GM21447 (cell line): ENCODE data around the gene BEGAIN.

Source experiments
- ATAC-seq: cut with Tn5 transposase; IDR thresholded peaks from one replicate; pipeline ENCODE4 v1.9.1; 2021; ENCODE audit not compliant: unreplicated experiment

The BEGAIN gene

DNA sequence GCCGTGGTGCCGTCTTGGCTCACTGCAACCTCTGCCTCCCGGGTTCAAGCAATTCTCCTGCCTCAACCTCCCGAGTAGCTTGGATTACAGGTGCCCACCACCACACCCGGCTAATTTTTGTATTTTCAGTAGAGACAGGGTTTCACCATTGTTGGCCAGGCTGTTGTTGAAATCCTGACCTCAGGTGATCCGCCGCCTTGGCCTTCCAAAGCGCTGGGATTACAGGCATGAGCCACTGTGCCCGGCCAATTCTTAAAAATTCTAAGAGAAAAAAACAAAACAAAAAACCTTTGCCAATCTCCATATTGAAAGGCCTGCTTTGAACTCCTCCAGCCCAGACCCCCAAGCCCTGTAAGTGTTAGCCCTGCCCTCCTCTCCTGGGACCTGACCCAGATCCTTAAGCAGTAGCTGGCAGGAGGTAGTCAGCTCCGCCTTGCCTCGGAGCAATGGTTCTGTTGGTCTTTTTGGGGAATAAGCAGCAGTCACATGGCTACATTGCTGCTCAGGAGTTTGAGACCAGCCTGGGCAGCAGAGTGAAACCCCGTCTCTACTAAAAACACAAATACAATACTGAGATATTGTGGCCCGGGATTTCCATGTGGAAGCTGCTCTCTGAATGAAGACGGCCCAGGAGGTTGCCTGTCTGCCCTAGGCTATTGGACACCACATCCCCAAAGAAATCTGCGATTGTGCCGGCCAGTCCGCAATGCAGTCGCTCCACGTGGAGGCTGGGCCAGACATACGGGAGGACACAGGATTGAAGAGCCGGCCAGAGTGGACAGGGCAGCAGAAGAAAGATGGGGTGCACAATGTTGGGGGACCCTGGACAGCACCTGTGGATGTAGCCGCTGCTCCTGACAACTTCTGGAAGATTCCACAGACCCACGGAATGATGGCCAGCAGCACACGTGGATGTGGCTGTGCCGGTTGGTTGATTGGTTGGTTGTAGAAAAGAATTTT is 28.8 kb upstream of the BEGAIN start:
- no peak for ATAC-seq

DNA sequence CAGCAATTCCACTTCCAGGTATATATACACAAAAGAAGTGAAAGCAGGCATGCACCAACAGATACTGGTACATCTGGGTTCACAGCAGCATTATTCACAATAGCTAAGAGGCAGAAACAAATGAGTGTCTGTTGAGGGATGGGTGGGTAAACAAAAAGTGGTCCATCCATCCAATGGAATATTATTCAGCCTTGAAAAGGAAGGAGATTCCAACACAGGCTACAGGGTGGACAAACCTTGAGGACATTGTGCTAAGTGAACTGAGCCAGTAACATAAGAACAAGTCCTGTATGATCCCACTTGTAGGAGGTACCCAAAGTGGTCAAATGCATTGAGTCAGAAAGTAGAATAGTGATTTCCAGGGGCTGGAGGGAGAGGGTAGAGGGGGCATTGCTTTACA is 27.6 kb upstream of the BEGAIN start:
- no peak for ATAC-seq

DNA sequence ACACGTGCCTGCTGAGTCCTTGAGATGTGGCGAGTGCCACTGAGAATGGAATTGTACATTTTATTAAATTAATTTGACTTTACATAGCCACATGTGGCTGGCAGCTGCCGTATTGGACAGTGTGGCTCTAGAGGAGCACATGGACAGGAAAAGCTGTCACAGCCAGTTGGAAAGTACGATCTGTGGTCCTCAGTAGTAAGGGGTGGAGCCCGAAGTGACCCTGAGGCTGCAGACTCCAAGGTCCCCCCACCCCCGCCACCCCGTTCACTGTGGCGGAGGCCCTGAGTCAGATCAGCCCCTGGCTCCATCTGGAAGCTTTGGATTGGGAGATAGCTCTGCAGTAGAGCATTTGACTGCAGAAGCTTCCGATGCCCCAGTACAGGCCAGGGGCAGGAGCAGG is 25.8 kb upstream of the BEGAIN start:
- ATAC-seq: no peak

DNA sequence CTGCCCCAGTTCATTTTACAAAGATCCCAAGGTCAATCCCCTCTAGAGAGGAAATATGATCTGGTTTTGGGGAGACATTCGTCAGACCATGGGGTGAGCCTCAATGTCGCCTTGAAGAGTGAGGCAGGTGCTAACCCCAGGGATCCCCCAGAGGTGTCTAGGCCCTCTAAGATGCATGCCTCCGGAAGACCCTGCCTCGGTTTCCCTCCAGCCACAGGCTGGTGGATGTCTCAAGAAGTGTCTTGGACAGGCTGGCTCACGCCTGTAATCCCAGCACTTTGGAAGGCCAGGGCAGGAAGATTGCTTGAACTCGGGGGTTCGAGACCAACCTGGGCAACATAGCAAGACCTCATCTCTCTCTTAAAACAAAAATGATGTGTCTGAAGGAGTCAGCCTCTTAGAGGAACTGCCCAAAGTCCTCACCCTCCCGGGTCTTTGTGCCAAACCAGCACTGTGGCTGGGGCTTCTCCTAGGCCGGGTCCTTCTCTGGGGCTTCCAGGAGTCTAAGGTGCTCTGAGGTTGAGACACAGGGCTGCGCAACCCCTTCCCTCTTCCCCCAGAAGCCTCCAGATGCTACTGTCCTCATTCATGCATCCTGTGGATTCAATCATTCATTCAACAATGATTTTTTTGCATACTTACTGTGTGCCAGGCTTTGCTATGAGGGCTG is 24.7 kb upstream of the BEGAIN start:
- ATAC-seq: no peak

DNA sequence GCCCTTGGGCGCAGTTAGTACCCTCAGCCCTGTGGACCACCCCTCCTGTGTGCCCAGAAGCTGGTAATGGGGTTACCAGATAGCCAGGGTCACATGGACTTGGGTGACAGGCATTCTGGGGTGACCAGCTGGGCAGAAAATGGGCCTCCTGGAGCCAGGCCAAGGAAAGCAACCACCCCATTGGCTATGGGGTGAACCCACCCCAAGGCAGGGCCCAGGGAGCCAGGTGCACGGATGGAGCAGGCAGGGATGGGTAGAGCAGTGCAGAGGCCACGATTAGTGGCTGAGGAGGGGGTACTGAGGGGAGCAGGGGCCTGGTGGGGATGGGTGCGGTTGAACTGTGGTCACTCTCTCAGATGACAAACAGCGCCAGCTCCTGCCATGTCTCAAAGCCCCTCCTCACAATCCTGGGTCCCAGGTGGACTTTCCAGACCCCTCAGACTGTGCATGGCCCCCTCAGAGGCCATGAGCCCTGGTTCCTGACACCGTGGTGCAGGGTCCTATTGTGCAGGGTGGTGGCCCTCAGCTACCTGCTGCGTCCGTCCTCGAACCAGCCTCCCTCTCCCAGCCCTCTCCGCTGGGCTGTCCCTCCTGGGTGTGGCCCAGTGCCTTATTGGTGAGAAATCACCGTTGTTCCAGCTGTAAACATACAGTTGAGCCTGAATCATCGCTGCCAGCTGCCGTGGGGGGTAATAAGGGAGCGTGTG is 23.4 kb upstream of the BEGAIN start:
- no peak for ATAC-seq

DNA sequence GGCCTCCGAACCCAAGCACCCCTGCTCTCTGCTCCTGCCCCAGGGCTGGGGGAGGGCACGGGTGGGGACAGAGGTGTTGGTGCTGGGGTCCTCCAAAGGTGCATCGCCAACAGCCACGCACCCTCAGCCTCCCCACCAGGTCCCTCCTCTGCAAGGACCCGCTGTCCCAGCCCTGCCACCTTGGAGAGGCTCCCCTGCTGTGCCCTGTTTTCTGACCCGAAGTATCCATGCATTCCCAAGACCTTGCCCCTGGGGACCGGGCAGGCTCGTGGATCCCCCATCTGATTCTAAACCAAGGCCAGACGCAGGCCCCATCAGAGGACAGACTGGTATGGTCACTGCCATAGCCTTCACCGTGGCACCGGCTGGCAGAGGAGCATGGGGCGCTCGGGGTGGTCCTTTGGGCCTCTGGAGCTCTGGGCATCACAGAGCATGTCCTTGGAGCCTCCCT is 22.7 kb upstream of the BEGAIN start:
- no peak for ATAC-seq

DNA sequence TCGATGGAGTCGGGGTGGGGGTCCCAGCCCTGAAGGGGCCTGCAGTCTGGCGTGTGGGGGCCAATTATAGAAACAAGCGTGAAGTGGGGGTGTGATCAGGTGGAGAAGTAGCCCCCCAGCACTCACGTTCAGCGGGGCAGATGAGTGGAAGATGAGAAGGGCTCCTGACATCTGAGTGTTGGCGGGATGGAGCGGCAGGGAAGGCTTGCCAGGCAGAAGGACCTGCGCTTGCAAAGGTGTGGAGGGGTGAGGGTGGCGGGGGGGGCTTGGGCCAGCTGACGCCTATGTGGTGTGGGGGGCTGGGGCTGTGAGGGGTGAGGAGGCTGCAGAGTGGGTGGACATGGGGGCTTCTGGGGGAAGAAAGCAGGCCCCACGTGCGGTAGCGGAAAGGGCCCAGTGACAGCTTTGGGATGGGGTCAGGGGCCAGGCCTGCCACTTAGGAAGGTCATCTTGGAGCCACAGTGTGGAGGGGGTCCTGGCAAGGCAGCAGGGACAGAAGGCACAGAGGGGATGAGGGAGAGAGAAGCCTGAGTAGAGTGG is 22.2 kb upstream of the BEGAIN start:
- ATAC-seq: no peak

DNA sequence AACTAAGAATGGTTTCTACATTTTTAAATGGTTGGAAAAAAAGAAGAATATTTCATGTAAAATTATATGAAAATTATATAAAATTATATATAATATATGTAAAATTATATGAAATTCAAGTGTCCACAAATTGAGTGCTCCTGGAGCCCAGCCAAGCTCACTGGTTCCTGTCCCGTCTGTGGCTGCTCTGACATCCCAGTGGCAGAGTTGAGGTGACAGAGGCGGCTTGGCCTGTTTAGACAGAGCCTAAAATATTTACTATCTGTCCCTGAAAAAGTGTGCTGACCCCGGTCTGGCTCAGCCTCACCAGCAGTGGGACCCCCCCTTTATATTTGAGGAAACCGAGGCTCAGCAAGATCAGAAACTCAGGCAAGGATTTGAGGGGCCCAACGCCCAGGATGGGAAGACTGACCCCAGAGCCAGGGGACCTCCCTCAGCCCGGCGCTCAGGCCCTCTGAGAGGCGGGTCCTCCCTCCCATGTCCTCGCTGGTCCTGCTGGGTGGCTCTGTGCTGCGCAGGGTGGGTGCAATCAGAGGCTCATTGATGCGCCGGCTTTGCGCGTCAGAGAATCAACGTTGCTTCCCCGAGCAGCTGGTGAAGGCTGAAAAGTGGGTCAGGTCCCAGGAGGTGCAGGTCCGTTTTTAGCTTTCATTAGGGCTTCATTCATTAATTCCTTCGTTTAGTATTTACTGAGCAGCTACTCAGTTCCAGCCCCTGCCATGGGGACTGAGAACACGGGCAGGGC is 21.5 kb upstream of the BEGAIN start:
- no peak for ATAC-seq

DNA sequence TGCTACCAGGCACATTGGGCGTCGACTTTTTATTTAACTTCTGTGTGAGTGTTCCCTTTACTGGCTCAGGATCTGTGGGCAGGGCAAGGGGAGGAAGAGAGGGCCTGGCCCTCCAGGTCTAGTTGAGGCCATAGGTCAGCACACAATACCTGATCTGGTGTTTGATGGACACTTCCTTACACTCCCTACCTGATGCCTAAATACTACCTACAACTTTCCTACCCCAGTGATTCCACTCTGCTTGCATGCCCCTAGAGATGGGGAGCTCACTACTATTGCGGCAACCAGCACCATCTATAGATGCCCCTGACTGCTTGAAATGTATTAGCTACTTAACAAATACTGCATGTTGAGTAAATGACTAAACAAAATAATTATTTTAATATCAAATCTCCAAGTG is 20.8 kb upstream of the BEGAIN start:
- no peak for ATAC-seq

DNA sequence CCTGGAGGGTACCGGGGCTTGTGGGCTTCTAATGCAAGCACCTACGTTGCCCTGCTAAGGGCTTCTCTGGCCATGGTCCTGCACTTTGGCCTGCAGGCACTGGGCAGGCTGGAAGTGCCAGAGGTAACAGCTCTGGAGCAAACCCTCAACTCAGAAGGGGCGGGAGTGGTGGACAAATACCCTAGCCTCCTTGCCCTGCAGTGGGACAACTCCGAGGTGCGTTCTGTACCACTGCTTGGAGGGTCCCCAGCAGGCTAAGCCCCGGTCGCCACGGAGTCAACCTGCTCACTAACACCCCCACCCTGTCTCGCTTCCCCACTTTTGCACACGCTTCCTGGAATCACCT is 20.4 kb upstream of the BEGAIN start:
- ATAC-seq: no peak

DNA sequence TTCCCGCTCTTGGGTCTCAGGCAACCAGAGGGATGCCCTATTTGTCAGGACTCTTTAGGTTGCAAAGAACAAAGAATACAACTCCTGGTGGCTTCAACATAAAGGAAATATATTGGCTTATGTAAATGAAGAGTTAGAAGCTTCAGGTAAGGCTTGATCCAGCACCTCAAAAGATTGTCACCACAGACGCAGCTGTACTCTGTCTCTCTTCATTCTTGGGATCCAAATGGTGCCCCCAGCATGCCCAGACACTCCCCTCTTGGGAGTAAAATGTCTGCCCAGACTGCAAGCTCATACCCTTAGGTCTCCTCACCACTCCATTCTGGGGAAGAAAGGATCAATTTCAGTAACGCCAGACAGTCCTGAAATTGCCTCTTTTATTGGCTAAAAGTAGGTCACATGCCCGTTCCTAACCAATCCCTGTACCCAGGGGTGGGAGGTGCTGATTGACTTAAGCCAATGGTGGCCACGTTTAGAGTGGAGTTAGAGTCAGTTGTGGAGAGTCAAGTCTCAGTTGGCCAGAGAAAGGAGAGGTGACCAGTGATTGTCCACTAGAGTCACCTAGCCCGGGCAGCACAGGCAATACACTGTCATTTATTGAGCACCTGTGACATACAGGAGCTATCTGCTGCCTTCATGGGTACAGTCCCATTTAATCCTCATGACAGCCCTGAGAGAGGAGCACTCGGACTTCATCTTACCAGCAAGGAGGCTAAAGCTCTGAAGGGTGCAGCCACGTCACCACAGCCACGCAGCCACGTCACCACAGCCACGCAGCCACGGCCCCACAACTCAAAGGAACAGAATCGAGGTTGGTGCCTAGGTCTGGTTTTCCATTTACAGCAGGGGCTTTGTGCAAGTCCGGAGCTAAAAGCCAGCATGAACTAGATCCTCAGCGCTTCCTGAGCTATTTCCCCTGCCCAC is 19.7 kb upstream of the BEGAIN start:
- ATAC-seq: no peak

DNA sequence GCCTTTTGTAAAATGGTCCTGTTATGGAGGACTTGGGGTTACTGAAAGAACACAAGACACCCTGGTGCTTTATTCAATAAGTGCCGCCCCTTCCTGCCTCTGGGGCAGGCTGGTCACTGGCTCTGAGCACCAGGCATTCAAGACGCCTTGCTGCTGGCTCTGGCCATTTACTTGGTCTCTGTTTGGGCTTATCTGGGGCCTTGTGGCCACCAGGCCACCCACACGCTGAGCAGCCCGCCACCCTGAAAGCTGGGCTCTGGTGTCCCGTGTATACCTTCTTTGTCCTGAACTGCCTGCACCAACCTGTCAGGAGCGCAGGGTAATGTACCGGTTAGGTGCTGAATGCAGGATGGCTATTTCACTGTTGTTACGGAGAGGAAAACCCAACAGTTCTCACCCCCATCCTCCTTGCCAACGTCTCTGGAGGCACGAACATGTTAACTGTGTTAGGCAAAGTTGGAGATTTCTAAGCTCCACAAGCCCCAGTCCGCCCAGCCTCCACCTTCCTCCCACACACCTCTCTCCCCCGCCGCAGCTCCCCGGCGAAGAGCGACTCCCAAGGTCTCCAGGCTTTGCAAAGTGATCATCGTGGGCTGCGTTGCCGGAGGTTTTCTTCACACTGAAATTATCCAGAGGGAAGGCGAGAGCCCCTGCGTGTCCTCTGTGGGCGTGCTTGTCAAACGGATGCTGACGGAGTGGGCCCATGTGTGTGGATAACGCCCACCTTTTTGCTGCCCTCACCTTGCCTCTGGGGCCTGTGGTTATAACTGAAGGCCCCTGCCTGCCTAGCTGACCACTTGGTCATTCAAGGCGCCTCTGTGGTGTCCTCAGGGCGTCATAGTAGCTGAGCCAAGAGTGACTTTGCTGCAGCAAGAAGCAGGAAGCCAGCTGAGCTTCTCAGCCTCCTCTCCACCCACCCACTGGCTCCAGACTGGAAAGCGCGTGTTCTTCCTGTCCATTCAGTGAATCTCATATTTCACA is 18.8 kb upstream of the BEGAIN start:
- ATAC-seq: no peak

DNA sequence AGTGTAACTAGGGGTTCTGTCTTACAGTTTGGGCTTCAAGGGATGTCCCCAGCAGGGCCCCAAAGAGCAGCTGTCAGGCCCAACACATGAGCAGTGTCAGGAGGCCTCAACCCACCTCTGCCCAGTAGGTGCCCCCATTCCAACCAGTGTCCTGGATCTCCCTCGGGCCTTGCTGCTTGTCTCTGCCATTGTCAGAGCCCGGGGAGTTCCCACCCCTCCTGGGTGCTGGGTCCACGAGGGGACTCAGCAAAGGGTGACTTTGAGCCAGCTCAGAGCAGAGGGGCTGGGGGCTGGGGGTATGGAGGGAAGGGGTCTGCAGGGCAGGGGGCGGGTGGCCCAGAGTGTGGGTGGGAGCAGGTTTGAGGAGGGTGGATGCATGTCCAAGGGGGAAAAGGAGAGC is 18.0 kb upstream of the BEGAIN start:
- no peak for ATAC-seq

DNA sequence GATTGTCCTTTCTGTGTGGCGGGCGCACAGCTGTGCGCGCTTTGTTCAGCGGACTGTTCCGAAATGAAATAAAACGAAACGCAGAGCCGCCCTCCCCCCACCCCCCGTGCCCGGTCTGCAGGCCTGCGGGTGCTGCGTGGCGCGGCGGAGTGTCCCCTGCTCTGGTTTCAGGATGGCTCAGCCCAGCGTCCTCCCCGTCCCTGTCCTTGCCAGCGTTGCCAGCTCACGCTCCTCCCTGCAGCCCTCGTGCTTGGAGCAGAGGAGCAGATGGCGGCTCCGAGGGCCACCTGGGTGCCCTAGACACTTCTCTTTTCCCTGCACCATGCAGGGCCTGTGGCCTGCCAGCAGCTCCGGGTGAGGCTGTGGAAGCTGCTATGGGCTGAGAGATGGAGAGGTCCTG is 17.5 kb upstream of the BEGAIN start:
- ATAC-seq: no peak

DNA sequence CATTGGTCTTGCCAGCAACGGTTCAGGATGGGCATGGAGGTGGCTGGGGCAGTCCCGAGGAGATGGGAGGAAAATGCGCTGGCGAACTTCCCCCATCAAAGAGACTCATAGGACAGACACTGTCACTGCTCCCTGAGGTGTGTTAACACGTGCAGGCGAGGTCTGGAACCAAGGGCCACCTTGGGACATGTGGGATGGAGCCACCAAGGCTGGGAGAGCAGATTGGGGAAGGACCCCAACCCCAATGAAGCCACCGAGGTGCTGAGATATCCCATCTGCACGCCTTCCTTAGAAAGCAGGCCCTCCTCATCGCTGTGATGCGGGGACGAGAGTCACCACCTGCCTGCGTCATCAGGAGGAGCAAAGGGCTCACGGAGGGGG is 16.9 kb upstream of the BEGAIN start:
- ATAC-seq: no peak

DNA sequence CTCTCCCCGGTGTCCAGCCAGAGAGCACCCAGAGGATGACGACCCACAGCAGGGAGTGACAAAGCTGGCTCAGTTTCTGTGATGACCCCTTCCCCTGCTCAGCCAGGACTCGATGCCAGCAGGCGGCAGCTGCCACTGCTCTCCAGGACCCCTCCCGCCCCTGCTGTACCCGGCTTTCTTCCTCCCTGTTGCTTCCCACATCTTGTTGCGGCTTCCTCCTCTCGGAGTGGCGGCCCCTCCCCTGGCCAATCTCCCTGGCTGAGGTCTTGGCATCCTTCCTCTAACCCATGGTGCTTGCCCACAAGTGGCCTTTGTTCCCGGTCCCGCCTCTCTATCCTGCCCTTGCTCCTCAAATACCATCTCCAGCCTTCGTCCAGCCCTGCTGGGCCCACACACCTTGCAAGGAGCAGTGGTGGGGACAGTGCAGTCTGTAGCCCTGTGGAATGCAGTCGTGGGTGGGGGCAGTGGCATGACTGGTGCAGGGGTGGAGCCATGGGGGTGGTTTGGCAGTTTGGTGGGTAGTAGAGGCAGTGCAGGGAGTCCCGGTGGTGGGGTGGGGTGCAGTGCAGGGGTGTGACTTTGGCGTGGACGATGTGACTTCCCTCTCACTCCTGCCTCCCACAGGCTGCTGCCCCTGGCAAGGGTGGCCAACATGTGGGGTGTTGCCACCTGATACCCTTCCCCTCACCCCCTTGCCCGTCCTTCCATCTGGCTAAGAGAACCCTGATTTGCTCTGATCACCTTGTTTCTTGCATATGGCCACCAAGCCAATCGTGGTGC is 16.3 kb upstream of the BEGAIN start:
- no peak for ATAC-seq

DNA sequence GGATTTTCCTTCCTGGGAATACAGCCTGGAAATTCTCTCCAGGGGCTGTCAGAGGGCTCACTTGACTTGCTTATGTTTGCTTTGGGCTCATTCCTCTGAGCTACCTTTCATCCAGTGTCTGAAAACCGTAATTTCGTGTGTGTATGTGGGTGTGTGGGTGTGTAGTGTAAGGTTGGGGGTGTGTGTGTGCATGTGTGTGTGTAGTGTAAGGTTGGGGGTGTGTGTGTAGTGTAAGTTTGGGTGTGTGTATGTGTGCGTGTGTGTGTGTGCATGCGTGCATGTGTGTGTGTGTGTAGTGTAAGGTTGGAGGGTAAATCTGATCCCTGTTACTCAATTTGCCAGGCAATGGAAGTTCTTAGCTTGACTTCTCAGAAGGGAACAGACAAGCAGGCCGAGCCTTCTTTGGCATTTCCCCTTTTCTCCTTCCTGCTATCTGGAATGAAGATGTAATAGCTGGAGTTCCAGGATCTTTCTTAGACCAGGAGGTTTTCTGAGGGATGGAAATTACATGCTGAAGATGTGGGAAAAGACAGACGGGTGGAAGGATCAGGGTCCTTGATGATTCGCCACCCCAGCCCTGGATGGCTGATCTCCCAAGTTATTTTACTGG is 15.5 kb upstream of the BEGAIN start:
- no peak for ATAC-seq
